NCI-H146 treated with DMSO at 0.1 percent for 48 hours (cell line): ENCODE measurements around the gene FLCN.
"Not testable (repeated sequence)": the region's sequence is repeated elsewhere in the genome, so short reads cannot be mapped to it uniquely, and the experiment has no call there.

Experiments
- DNase-seq: peaks from one replicate; lab custom pipeline; 2025; ENCODE audit not compliant: unreplicated experiment; lab: John Stamatoyannopoulos, UW

Gene FLCN

DNA sequence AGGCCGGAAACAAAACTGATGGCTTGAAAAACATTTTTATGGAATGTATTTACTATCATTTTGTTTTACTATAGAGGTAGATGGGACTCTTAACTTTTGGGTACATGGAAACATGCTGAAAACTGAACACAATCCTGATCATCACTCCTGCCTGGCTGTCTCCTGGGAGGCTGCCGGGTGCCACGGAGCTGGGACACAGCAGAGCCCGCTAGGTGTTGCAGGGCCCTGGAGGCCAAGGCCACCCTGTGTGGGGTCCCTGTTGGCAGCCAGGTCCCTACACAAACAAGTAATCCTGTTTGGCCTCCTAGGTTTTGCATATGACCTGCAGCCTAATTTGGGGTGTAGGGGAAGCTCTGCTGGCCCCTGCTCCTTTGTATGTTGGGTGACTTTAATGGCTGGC, 48.4 kb downstream of the FLCN start:
- DNase-seq = no peak

DNA sequence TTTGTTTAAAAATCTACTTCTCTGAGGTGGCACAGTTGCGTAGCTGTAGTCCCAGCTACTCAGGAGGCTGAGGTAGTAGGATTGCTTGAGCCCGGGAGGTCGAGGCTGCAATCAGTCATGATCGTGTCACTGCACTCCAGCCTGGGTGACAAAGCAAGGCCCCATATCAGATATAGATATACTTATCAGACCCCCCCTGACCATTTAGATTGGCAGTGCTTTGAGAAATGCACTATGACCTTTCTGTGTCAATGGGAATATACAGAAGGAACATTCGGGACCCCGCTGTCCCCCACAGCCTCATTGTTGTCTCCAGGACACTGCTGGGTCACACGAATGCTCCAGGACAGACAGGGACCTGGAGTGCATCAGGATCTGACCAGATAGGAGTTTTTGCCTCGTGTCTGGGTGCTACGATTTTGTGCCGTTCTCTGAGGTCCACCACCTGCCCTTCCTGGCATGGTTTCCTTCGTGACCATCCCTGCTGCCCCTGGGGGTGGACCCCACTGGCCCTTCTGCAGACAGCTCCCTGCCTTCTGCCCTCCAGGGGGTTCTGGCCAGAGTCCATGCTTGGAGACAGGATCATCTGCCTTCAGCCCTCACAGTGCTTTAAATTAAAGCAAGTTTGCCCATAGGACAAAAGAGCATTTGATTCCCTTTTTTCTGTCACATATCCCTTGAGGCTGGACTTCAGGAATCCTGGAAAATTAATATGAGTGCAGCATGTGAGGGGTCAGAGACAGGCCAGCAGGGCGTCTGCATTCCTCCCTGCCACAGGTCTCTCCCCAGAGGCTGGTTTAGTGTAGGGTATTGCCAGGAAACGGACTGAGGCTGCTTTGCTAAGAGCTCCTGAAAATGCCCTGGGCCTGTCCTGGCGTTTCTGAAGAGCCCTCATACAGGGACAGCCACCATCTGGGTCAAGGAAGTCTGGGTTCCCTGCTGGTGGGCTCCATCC, 50.1 kb downstream of the FLCN start:
- DNase-seq = no peak

DNA sequence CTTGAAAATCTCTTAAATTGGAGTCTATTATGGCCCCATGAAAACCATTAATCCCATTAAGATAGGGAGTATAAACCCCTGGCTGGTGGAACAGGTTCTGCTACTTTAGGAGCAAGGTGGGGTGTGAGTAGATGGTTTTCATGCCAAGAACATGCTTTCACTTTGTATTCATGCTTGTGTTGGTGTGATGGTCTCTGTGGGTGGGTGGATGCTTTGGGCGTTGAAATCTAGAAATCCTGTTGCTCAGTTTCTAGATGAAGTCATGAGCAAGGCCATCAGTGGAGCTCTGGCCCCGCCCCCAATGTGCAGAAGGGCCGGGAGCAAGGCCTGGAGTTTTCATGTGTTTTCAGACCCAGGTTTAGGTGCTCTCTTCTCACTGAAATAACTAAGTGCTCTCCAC, 50.9 kb downstream of the FLCN start:
- DNase-seq = no peak

DNA sequence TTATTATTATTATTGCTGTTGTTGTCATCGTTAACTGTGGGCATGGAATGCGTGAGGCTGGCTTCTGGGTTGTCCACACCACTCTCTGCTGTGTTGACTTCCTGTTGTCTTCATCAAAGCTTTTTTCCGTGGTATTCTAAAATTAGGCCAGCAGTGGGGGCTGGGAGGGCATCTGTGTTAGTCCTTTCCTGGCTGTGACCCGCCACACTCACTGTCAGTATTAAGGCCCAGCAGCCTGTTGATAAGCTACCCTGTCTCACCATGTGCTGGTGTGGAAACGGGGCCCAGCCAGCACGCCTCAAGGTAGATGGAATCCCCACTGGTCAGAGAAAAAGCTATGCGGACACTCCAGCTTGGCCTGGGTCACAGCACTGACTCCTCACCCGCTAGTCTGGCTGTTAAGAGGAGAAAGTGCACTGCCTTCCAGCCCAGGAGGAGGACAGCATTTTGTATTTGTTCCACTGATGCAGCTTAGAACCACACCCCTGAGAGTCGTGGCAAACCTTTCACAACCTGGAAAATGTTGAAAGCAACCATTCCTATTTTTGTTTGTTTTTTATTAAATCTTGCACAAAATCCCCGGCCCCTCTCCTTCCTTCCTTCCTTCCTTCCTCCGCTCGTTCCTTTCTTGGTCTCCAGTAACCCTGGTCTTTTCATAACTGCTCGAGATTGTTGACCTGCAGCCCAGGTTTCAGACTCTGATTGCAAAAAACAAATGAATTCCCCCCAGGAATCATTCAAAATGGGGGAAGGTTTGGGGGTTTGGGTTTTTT, 51.8 kb downstream of the FLCN start:
- DNase-seq = not testable (repeated sequence)

DNA sequence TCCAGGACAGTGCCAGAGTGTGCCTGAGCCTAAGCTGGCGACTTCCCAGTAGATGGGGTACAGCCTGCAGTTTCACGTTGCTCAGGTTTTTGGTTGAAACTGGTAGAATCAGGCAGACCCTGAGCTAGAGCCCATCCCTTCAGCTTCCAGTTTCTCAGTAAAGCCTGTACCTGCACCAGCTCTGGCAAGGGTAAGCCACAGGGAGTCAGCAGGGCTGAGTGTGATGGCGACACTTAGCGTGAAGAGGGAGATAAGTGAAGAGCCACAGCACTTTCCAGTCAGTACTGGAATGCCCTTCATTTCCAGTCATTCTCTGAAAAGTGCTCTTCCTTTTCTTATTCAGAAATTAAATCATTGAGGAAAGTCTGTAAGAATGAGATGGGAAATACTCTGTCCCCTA, 53.2 kb downstream of the FLCN start:
- no peak for DNase-seq

DNA sequence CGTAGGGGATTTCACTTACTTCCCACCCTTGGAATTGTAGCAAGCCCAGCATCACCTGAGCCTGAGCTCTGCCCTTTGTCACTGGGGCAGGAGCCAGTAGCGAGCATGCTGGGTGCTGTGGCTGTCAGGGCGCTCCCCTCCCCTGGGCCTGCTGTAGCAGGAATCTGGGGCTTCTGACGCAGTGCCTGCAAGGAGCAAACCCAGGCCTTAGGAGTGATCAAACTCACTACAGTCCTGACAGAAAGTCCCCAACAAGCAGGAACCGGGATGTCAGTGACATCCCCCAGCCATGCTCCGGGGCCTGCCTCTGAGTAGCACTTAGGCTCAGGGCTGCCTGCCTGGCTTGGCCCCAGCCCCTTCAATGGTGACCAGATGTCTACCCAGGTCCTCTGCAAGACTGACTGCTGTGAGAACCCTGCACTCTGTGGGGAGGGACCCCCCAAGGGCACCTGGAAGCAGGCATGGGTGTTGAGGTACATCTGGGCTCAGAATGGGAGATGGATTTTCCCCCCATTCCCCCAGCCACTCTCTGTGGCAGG, 54.3 kb downstream of the FLCN start:
- DNase-seq = no peak

DNA sequence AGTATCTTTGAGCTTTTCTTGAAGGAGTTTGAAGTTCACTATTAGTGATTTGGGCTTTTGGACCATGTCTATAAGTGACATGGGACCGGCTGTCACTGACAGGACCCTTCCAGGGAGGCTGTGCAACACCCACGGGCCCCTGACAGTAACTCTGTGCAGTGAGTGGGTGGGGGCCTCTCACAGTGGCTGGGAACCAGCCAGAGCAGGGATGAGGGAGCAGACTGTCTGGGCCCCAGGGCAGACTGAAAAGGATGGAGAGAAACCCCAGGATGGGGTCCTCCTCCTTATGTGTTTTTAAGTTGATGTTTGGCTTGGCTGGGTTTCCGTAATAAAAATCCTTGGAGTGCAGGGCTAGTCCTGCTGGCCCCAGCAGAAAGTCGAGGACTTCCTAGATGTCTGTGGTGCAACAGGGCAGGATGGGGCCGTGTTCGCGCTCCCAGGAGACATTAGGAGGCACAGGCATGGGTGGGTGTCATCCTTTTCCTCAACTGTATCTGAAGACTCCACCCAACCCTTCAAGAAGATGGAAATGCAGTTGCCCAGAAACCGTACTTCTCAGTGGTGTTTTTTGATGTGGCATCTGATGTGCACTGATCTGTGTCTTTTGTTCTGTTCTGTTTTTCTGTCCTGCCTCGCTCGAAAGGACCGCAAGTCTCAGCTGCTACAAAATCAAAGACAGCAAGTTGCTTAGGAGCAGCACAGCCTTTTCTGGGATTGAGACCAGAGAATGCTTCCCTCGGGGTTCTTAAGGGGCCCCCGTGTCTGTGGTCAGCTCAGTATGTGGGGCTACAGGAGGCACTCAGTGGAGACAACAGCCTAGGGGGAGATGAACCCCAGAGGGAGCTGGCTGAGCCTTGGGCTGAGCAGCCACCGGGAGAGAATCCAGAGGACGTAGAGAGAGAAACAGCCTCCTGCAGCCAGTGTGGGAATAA, 55.0 kb downstream of the FLCN start:
- DNase-seq = no peak

DNA sequence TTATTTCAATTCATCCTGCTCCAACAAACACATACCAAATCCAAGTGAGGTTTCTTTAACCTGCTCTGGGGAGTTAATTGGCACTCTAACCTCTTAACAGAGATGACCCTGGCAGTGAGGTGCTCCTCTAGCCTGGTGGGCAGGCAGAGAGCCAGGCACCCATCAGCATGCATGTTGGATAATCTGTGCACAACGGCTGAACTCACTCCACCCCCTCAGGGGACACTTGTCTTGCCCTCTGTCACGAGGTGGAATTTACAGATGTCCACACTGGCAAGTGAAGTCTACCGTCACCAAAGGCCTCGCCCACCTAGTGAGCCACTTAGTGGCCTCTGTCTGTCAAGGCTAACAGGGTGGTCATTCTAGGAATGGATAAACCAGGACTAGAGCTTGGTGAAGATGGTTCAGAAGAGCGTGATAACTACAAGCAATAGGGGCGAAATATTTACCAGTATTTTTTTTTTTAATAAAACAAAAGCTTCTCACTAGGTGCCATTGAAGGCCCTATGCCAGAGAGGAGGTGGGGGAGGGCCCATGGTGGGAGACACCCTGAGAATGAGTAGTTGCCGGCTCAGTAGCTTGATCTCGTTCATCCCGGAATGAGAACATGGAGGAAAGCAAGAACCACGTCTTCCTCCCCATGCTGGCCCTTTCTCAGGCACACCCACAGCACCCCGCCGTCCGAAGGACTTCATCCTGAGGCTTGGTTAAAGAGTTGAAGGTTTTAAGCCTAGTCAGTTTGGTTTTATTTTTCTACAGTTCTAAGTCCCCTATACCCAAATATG, 56.0 kb downstream of the FLCN start:
- no peak for DNase-seq

DNA sequence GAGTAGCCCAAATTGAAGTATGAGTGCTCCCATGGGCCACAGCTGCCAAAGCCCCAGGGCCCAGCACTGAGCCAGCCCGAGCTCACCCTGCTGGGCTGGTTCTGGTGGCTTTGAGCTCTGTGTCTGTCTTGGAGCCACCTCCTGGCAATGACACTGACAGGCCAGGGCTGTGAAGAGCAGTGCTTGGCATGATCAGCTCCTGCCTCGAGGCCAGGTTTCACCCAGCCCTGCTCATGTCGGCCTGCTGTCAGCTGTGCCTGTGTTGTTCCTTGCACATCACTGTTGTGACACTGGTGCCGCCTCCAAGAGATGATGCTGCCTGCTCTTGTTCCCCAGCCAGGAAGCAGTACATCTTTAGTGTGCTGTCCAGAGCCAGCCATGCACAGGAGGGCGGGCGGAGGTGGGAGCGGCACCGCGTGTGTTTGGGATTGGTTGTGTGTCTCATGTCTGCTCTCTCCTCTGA, 56.8 kb downstream of the FLCN start:
- DNase-seq = no peak

DNA sequence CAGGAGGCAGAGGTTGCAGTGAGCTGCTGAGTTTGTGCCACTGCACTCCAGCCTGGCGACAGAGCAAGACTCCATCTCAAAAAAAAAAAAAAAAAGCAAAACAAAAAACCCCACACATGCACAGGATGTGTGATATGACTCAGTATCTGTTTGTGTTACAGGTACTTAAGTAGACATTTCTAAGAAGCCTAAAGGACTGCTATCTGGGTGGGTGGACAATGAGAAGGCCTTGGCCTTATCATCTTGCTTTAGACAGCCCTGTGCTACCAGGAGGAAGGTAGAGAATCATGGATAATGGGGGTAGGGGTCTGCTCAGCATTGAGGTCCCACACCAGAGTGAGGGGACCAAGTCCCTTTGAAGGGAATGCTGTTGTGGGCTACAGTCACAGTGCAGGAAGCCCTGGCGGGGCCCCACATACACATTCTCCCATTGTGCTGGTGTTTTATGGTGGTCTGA, 57.6 kb downstream of the FLCN start:
- no peak for DNase-seq

DNA sequence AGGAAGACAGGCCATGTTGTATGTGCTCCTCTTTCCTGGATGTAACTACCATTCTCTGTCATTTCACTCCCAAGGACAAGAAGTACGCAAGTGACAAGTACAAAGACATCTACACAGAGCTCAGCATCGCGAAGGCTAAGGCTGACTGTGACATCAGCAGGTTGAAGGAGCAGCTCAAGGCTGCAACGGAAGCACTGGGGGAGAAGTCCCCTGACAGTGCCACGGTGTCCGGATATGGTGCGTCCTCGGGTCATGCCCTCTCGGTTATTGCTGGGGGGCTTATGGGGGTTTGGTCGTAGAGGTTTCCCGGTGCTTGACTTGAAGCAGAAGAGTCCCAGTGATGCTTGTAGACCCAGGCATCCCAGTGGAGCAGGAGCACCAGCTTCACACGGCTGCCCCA, 59.8 kb downstream of the FLCN start:
- DNase-seq = no peak

DNA sequence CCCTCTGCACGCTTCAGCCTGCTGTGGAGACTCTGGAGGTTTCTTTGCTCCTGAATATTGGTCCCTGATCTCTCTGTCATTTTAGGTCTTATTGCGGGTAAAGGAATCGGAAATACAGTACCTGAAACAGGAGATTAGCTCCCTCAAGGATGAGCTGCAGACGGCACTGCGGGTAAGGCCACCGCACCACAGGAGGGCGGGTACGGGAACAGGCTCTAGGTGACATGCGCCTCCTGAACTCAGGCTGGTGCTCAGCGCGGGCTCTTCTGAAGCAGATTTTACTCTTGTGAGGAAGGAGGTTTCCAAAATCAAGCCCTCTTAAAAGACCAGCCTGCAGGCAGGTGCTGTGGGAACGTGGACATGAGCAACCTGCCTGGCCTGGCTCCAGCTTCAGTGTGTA, 60.6 kb downstream of the FLCN start:
- DNase-seq = no peak

DNA sequence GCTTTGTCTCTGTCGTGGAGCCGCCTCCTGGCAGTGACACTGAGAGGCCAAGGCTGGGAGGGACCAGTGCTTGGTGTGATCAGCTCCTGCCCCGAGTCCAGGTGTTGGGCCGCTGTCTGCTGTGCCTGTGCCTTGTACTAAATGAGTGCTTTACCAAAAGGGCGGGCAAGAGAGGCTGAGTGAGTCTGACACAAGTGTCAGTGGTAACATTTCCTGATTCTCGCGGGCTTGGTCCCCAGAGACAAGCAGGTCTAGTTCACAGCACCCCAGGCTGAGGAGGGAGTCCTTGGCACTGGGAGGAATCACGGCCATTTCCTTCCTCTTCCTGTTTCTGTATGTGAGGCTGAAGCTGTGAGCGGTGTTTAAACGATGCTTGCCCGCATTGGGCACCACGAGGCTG, 61.1 kb downstream of the FLCN start:
- no peak for DNase-seq

DNA sequence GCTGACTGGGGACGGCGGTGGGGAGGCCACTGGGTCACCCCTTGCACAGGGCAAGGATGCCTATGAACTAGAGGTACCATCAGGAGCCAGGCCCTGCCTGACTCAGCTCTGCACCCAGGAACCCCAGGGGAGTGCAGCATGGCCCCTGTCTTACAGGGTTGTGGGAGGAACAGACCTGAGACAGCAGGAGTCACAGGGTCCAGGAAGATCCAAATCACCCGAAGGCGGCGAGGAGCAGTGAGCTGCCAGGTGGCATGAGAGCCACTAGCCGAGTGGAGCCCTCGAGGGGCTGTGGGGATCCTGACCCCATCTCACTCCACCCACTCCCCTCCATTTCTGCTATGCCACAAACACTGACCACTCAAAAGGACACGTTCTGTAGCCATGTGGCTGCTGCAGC, 61.6 kb downstream of the FLCN start:
- no peak for DNase-seq

DNA sequence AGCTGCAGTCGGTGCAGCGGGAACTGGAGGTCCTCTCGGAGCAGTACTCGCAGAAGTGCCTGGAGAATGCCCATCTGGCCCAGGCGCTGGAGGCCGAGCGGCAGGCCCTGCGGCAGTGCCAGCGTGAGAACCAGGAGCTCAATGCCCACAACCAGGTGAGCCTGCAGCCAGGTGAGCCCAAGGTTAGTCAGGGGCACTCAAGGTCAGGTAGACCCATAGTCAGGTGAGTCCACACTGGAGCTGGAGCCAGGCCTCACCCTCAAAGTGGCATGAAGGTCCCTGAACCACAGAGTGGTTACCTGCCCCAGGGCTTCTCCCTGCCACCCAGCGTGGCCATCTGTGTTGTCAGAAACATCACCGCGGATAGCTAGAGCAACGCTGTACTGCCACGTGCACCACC, 63.0 kb downstream of the FLCN start:
- DNase-seq = no peak

DNA sequence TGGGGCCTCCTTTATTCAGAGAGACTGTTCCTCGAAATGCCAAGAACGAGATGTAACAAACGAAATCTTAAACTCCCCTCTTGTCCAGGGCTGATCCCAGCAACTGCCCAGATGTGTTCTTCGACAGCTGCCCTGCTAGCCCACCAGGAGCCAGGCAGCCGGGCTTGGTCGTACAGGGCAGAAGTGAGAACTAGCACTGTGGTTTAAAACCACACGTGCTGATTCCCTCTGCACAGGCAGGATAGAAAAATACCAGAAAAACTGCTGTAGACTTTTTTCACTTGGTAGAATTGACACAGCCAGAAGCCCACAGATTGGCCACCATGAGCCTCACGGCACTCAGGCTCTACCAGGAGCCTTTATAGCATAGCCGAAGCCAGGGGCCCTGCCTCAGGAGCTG, 64.0 kb downstream of the FLCN start:
- DNase-seq = no peak

DNA sequence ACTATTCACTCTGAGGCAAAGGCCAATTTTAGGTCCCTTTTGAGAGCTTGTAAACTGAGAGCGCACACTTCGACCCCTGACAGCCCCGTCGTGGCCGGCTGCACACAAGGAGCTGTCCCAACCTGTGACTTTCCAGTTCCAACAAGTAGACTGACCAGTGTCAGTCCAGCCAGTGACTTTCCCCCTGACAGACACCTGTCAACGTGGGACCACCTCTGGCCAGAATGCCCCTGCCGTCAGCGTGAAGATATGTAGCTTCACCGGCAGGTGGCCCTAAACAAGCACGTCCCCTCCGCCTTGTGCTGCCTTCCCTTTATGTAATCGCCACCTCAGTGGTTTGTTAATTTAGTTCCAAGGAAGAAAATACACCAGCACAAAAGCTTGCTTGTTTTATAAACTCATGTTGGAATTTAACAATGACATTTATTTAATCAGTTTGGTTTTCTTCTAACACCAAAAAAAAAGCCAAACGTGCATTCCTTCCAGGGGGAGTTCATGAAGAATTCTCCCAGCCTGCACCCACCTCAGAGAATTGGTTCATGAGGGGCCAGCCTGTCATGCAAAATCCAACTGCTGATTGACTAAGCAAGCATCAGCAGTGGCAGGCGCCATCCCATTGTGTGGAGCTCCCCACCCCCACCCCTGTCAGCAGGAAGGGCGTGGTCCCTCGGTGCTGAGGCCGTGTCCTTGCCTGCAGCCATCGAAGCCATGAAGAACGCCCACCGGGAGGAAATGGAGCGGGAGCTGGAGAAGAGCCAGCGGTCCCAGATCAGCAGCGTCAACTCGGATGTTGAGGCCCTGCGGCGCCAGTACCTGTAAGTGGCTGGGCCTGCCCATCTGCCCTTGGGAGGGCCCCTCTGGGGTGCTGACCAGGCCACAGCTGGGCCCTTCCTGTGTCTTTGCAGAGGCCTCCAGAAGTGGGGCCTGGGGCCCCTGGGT, 64.7 kb downstream of the FLCN start:
- DNase-seq = no peak

DNA sequence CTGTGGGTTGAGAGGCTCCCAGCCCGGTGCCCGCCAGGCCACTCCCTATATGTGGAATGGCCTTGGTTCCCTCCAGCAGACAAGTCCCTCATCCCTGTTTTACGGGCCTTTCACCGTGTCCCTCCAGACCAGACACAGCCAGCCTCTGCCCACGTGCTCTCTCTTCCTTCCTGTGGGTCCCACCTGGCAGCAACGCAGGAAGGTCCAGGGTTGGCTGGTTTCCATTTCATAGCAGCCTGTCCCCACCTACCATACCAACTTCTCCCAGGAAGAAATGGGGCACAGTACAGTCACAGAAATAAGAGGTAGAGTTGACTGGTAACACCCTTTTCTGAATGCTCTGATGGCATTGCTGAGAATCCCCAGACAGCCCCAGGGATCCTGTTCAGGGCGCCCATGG, 65.8 kb downstream of the FLCN start:
- no peak for DNase-seq
